ENCODE results near the gene LAMA2.
A peak's percentile ranks its signal among the peaks of the same experiment; 100 is the strongest.

LAMA2 gene

GRCh38 chr6:129194306-129194941 lies 311.5 kb downstream of the LAMA2 start:
- TF ChIP-seq CTCF (conservative IDR thresholded peaks at IDR 0.05; ENCODE audit: low read depth, low read length) = no peak
- no peak for DNase-seq (ENCODE audit: low read depth)
- no peak overlapping the region for H3K4me3 ChIP-seq (ENCODE audit: low read depth, low read length)

GRCh38 chr6:129195161-129195560 lies 312.2 kb downstream of the LAMA2 start:
- TF ChIP-seq CTCF (conservative IDR thresholded peaks at IDR 0.05; ENCODE audit: low read depth, low read length) = no peak
- H3K4me3 ChIP-seq (ENCODE audit: low read depth, low read length) = no peak overlapping the region
- DNase-seq (ENCODE audit: low read depth) = no peak

GRCh38 chr6:129195643-129196042 lies 312.7 kb downstream of the LAMA2 start:
- H3K4me3 ChIP-seq (ENCODE audit: low read depth, low read length) = no peak overlapping the region
- TF ChIP-seq CTCF (conservative IDR thresholded peaks at IDR 0.05; ENCODE audit: low read depth, low read length) = peak; percentile 32
- no peak for DNase-seq (ENCODE audit: low read depth)

GRCh38 chr6:129197154-129197553 lies 314.2 kb downstream of the LAMA2 start:
- no peak for DNase-seq (ENCODE audit: low read depth)
- H3K4me3 ChIP-seq (ENCODE audit: low read depth, low read length) = no peak overlapping the region
- no peak for TF ChIP-seq CTCF (conservative IDR thresholded peaks at IDR 0.05; ENCODE audit: low read depth, low read length)

GRCh38 chr6:129200151-129200550 lies 317.2 kb downstream of the LAMA2 start:
- no peak for DNase-seq (ENCODE audit: low read depth)
- TF ChIP-seq CTCF (conservative IDR thresholded peaks at IDR 0.05; ENCODE audit: low read depth, low read length) = no peak
- H3K4me3 ChIP-seq (ENCODE audit: low read depth, low read length) = no peak overlapping the region

GRCh38 chr6:129203190-129203900 lies 320.4 kb downstream of the LAMA2 start:
- H3K4me3 ChIP-seq (ENCODE audit: low read depth, low read length) = no peak overlapping the region
- peak; percentile 64 for DNase-seq (ENCODE audit: low read depth)

More at GRCh38 chr6:129203190-129203900, 320.4 kb downstream of the LAMA2 start:
- no peak for TF ChIP-seq CTCF (conservative IDR thresholded peaks at IDR 0.05; ENCODE audit: low read depth, low read length)

Data from choroid plexus epithelial cell (primary cell).